Renal cortical epithelial cell (primary cell): ENCODE data around the gene LLPH. TPM values are rescaled to one million over a fixed set of nuclear protein-coding genes. Genes with fewer than 3 reads are reported as not detected.

Source experiments
- DNase-seq: peaks from one replicate; pipeline ENCODE4 v3.0.0-alpha.2; 2011; ENCODE audit warnings: low read depth
- total RNA-seq: library from RNA; depleted of rRNA; stranded (reverse); fragments of >200 nt; gene quantifications from 2 replicates; pipeline ENCODE4 v1.2.3, GENCODE V29; 2014

The LLPH gene
- total RNA-seq, 1 donor from 2014 or later: 25.3 TPM

- DNase-seq: no peak
These were observed 12.3 kb upstream of the LLPH start for GRCh38 chr12:66142826-66143225.

GRCh38 chr12:66141299-66141698 is 10.7 kb upstream of the LLPH start:
- DNase-seq: no peak

DNA sequence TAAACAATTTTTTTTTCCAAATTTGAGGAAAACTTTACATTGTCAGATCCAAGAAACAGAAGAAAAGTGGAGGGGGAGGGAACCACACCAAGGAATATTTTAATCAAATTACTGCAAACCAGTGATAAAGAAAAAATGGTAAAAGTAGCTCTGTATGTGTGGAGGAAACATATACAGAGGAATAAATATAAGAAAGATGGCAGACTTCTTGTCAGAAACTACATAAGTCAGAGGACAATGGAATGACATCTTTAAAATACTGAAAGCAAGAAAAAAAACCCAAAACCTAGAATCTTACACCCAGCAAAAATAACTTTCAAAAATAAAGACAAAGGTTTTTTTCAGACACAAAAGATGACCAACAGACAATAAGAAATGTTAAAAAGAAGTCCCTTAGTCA is 10.2 kb upstream of the LLPH start:
- peak; percentile 32 for DNase-seq

DNA sequence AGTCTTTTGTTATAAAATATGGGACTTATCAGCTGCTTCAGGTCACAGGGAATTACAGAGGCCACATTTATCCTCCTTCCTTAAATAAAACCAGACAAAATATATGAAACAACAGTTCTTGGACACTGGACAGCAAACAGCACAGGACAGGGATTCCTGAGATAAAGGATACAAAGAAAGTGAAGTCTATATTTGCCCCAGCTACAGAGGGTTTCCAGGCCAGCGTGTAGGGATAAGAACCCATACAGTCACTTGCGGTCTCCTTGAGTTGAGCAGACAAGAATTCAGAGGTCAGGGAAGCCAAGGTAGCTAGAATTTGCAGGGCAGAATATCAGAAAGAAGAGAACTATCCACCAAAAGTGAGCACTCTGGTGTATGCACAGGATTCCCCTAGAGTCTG is 8.8 kb upstream of the LLPH start:
- no peak for DNase-seq

GRCh38 chr12:66137937-66138336 is 7.4 kb upstream of the LLPH start:
- no peak for DNase-seq

- DNase-seq: peak; percentile 68
These were observed 1.9 kb upstream of the LLPH start for GRCh38 chr12:66132408-66132807.

- DNase-seq: no peak
These were observed 628 bp upstream of the LLPH start for GRCh38 chr12:66131067-66131688.

DNA sequence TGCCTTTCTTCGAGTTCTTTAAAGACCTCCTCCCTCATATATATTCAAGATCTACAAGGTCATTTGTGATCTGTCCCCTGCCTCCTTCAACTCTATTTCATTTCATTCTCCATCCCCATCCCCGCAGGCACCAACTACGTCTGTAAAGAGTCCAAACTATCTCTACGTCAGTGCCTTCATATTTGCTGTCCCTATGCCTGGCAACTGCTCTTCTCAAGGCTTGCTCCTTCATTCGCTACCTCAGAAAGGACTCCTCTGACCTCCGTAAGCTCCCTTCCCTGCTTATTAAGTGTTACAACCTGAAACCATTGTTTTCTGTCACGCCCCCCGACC is 650 bp downstream of the LLPH start:
- DNase-seq: peak; percentile 33

DNA sequence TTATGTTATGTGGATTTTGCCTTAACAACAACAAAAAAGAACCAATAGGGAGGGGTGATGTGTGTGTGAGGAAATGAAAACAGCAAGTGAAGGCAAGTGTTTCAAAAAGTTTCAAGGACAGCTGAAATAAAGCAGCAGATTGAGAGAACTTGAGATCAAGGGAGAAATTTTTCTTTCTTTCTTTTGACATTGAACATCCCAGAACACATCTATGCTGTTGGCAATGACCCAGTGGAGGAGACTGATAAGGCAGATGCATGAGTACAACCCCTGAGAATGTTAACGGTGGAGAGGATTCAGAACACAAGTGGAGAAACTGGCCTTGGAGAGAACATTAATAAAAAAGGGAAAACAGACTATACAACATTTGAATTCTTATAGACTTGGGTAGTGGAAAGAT is 2.9 kb downstream of the LLPH start:
- DNase-seq: no peak

DNA sequence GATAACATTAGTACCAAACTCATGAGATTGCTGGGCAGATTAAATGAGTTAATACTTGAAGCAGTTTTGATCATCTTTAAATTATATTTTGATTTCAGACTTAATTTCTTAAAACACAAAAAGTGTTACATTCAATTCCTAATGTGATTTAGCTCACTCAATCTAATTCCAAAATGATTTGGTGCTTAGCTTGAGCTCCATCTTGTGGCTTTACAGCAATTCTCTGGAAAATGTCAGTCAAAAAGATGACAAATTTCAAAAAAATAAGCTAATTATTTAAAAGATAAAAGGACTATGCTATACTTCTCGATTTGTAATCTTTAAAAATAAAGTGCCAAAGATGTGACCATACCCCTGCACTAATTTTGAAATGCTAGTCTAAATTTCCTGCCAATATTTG is 10.1 kb downstream of the LLPH start:
- DNase-seq: no peak

DNA sequence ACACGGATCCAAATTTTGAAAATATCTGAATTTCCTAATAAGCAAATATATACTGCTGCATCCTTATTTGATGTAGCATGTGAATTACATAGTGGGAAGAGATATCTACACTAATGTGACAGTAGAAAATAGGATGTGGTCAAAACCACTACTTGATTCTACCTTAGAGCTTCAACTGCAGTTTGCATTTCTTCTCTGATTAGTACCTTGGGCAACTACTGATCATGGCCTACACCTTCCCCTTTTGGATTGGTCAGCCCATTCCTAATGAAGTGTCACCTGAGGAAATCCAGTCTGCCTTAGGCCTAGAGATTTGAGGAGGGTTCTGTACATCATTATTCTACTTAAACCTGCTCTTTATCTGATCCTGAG is 10.7 kb downstream of the LLPH start:
- DNase-seq: no peak

- DNase-seq: no peak
These were observed 11.2 kb downstream of the LLPH start for GRCh38 chr12:66119229-66119869.

DNA sequence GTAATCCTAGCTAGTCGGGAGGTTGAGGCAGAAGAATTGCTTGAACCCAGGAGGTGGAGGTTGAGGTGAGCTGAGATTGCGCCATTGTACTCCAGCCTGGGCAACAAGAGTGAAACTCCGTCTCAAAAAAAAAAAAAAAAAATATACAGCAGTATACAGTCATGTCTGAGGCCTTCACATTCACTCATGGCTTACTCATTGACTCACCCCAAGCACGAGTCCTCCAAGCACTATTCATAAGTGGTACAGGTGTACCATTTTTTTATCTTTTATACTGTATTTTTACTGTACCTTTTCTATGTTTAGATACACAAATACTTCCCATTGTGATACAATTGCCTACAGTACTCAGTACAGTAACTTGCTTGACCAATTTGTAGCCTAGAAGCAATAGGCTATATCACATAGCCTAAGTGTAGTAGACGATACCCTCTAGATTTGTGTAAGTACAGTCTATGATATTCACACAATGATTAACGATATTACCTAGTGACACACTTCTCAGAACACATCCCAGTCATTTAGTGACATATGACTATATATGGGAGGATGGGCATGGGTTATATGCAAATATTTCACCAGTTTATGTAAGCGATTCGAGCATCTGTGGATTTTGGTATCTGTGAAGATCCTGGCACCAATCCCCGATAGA is 12.2 kb downstream of the LLPH start:
- peak; percentile 48 for DNase-seq

DNA sequence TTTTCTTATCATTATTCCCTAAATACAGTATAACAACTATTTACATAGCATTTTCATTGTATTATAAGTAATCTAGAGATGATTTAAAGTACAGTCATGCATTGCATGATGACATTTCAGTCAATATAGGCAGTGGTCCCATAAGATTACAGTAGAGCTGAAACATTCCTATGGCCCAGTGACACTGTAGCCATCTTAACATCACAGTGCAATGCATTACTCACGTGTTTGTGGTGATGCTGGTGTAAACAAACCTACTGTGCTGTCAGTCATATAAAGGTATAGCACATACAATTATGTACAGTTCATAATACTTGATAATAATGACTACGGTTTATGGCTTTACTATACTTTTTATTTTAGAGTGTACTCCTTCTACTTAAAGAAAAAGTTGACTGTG is 13.3 kb downstream of the LLPH start:
- no peak for DNase-seq

DNA sequence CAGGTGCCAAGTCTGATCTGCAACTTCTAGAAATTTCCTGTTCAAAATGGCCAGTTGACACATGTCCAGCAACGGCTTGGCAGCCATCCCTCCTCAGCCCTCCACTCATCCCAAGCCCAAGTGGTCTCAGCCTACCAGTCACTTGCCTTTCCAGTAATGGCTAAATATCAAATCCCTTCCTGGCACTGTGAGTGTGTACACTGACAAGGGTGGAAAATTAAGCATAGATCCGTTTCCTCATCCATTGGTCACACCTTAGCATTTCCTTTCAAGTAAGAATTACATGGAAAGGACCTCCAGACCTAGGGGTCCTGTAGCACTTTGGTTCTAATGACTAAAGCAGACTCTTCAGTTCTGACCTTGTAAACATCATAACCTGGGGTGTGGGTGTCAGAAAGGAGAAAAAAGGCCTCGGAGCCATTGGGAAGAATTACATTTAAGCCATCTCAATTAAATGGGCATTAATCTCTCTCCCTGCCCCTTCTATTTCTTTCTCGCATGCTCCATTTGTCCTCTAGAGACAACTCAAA is 15.4 kb downstream of the LLPH start:
- DNase-seq: no peak

DNA sequence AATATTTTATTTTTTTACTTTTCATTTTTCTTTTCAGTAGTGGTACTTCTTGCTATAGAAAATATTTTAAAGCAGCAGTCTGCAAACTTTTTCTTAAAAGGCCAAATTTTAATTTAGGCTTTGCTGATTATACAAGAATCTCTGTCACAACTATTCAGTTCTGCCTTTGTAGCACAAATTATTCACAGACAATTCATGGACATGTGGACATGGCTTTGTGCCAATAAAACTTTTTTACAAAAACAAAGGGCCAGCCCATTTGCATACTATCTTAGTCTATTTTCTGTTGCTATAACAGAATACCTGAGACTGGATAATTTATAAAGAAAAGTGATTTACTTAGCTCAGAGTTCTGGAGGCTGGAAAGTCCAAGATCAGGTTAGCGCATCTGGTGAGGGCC is 17.1 kb downstream of the LLPH start:
- DNase-seq: no peak

- DNase-seq: peak; percentile 32
These were observed 18.9 kb downstream of the LLPH start for GRCh38 chr12:66111605-66112004.

- no peak for DNase-seq
These were observed 21.5 kb downstream of the LLPH start for GRCh38 chr12:66109056-66109455.

DNA sequence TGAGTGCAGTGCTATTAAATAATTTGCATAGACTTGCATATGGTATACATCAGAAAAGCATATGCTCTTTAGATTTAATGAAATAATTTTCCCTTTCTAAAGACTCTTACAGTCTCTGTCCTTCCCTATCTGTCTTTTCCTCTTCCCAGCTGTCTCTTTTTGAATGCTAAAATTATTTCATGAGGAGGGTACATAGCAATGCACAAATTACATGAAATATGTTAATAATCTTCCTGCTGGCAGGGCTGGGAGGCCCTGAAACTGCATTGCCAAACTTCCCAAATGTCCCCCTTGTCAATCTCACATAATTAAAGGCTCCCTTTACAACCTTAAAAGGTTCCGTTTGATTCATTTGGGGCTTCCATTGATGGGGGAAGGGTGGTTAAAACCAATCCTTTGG is 22.2 kb downstream of the LLPH start:
- no peak for DNase-seq

- peak; percentile 95 for DNase-seq
These were observed 23.1 kb downstream of the LLPH start for GRCh38 chr12:66107451-66107915.

DNA sequence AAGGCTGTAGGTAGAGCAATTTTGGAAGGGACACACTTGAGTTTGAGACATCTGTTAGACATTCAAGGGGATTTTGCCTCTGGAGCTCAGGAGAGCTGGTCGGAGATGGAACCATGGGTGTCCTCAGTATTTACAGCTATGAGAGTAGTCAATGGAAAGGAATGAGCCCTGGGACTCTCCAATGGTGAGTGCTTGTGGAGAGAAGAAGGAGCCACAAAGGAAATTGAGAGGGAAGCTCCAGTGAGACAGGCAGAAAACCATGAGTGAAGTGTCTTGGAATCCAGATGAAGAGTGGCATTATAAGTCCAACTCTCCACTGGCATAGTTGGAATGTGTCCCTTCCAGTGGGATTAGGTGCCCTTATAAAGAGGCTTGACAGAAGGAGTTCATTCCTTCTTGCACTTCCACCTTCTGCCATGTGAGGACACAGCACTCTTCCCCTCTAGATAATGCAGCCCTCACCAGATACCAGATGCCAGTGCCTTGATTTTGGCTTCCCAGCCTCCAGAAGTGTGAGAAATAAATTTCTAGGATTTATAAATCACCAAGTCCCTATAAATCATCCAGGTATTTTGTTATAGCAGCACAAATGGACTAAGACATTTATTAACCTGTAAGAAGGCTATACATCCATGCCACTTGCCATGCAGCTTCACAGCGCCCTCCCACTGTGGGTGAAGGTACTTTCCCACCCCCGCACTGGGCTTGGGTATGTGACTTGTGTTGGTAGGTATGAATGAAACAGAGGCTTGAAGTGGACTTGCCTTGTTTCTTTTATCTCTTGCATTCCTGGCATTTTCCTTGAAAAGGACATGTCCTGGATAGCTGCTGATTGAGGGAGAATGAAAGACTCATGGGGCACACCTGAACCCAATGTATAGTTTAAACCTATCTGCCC is 27.3 kb downstream of the LLPH start:
- no peak for DNase-seq

DNA sequence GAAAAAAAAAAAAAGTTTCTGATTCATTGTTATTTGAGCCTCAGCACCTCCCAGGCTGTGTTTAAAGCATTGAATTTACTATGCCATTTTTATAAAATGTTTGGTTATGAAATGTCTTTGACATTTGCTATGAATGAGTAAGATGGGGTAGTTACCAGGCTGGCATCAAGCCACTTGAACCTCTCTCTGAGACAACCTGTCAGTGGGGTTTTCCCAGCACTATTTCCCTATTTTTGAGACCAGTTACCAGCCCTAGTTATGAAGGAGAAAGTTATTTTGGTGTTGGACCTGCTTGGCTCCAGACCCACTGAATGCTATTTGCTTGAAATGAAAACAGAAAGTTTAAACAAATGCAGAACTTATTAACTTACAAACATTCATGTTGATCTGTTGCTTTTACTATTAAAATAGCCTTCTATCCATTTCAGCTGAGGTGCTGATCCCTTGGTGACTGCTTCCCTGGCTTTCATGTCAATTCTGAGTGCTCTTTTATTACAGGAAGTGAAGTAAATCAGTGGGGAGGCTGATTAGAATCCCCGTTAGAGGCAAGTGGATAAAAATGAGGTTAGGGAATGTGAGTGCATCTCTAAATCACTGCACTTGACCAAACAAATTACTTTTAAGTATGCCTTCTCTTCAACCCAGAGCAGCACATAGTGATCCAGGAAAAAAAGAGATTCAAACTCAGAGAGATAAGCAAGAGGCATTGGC is 37.8 kb downstream of the LLPH start:
- peak; percentile 52 for DNase-seq
